ENCODE results near the gene VCL.

DNA sequence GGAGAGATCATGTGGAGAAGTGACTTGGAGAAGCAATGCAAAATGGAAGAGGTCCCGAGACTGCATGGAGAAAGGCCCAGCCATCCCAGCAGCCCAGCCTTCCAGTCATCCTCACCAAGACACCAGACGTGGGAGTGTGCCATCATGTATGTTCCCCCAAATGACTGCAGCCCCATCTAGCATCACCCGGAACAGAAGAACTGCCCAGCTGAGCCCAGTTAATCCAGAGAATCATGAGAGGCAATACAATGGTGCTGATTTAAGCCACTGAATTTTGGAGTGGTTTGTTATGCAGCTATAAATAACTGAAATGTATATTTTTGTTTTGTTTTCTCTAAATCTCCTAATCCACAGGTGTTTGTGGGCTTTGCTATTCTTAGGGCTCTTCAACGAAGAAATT lies 22.5 kb upstream of the VCL start:
- TF ChIP-seq, protein P1, sequence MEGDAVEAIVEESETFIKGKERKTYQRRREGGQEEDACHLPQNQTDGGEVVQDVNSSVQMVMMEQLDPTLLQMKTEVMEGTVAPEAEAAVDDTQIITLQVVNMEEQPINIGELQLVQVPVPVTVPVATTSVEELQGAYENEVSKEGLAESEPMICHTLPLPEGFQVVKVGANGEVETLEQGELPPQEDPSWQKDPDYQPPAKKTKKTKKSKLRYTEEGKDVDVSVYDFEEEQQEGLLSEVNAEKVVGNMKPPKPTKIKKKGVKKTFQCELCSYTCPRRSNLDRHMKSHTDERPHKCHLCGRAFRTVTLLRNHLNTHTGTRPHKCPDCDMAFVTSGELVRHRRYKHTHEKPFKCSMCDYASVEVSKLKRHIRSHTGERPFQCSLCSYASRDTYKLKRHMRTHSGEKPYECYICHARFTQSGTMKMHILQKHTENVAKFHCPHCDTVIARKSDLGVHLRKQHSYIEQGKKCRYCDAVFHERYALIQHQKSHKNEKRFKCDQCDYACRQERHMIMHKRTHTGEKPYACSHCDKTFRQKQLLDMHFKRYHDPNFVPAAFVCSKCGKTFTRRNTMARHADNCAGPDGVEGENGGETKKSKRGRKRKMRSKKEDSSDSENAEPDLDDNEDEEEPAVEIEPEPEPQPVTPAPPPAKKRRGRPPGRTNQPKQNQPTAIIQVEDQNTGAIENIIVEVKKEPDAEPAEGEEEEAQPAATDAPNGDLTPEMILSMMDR (IDR thresholded peaks at IDR 0.05), result no peak
- TF ChIP-seq POLR2A (IDR thresholded peaks at IDR 0.05), result no peak

Measured in thyroid gland (tissue), 4 donors.